Measurements from ENCODE around the gene SWI5.

The SWI5 gene

GRCh38 chr9:128250839-128251731 is 25.0 kb upstream of the SWI5 start:
- in situ Hi-C loops (cut with MboI; ENCODE audit: low pct_unique_long_range_greater_than_20kb, low sequenced_read_pairs) = no loop called here
- DNase-seq = no peak

- DNase-seq = no peak
- in situ Hi-C loops (cut with MboI; ENCODE audit: low pct_unique_long_range_greater_than_20kb, low sequenced_read_pairs) = no loop called here
These were observed 24.4 kb upstream of the SWI5 start for GRCh38 chr9:128251732-128252100.

GRCh38 chr9:128252317-128253139 is 23.5 kb upstream of the SWI5 start:
- no peak for DNase-seq
- in situ Hi-C loops (cut with MboI; ENCODE audit: low pct_unique_long_range_greater_than_20kb, low sequenced_read_pairs) = no loop called here

DNA sequence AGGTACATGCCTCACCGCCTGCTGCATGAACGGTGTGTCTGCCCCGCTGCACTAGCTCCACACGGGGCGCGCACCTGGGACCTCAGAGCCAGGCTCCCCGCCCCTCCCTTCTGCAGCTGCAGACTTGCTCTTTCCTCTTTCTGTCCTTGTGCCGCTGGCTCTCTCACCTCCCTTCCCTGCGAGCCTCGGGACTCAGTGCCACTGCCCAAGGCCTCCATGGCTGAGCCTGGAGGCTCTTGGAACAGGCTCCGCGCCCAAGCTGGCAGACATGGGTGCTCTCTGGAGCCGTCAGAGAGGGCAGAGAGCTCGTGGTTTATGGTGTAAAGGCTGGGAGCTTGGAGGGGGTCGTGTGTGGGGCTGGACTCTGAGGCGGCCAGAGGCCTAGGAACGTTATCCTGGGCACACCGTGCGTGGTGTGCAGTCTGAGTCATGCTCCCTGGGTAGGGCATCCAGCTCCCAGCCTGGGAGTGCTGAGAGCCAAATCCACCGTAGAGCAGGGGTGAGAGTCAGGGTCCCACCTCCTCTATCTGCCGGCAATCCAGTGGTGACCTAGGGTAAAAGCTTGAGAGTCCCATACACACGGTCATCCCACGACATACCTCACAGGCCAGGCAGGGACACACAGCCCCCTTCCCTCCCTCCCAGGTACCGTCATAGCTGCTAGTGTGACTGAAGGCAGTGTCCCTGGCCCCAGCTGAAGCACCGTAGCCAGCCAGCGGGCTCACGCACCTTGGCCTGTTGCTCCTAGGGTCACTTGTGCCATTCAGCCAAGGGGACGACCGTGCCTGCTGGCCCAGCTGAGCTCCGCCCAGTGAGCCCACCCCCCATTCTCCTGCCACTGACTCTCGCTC is 22.7 kb upstream of the SWI5 start:
- in situ Hi-C loops (cut with MboI; ENCODE audit: low pct_unique_long_range_greater_than_20kb, low sequenced_read_pairs) = no loop called here
- DNase-seq = no peak

GRCh38 chr9:128253991-128254346 is 22.1 kb upstream of the SWI5 start:
- DNase-seq = no peak
- in situ Hi-C loops (cut with MboI; ENCODE audit: low pct_unique_long_range_greater_than_20kb, low sequenced_read_pairs) = no loop called here

- DNase-seq = no peak
- in situ Hi-C loops (cut with MboI; ENCODE audit: low pct_unique_long_range_greater_than_20kb, low sequenced_read_pairs) = no loop called here
These were observed 21.7 kb upstream of the SWI5 start for GRCh38 chr9:128254362-128254761.

- in situ Hi-C loops (cut with MboI; ENCODE audit: low pct_unique_long_range_greater_than_20kb, low sequenced_read_pairs) = no loop called here
- DNase-seq = peak; percentile 69
These were observed 21.0 kb upstream of the SWI5 start for GRCh38 chr9:128254855-128255759.

GRCh38 chr9:128257086-128257825 is 18.8 kb upstream of the SWI5 start:
- no peak for DNase-seq
- in situ Hi-C loops (cut with MboI; ENCODE audit: low pct_unique_long_range_greater_than_20kb, low sequenced_read_pairs) = no loop called here

DNA sequence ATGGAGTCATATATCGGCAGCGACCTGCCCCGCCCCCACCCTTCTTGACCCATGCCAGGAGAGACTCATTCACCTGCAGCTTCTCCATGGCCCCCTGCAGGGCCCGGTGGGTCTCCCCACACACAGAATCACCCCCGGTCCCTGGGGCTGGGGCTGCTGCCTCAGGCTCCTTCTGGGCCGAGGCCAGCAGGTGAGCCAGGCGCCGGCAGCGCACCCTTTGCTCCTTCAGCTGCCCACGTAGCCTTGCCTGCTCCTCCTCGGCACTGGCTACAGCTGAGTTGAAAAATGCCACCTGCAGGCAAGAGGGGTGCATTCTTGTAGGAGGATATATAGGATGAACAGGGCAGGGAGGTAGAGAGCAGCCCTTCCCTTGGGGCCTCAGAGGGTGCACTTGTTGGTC is 18.2 kb upstream of the SWI5 start:
- in situ Hi-C loops (cut with MboI; ENCODE audit: low pct_unique_long_range_greater_than_20kb, low sequenced_read_pairs) = no loop called here
- no peak for DNase-seq

GRCh38 chr9:128258326-128258725 is 17.8 kb upstream of the SWI5 start:
- in situ Hi-C loops (cut with MboI; ENCODE audit: low pct_unique_long_range_greater_than_20kb, low sequenced_read_pairs) = no loop called here
- DNase-seq = no peak

DNA sequence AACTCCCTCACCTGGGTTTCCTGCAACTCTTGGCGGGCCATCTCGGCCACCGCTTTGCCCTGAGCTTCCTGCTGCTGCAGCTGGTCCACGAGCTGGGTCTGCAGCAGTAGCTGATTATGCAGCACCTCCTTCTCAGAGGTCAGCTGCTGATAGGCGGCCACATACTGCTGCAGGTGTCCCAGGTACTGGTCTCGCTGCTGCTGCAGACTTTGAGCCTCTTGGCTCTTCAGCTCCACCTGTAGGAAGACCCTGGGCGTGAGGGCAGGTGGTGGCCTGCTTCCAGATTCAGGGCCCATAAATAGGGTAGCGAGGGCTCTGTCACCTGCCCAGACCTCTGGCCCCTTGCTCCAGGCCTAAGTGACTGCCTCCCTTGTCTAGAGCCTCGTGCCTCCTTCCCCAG is 16.9 kb upstream of the SWI5 start:
- DNase-seq = no peak
- in situ Hi-C loops (cut with MboI; ENCODE audit: low pct_unique_long_range_greater_than_20kb, low sequenced_read_pairs) = no loop called here

DNA sequence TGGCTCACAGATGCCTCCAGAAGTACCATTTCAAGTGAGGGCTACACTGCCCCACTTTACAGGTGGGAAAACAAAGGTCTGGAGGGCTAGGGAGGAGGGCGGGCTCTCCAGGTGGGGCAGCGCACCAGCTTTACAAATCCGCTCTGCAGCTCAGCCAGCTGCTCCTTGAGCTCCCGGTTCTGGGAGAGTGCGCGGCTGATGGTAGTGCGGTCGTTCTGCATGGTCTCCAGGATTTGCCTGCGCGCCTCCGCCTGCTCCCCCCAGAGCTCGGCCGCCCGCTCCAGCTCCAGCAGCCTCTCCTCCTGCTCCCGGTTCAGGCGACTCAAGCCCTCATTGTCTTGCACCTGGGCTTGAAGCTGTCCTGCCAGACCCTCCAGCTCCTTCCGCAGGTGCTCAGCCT is 15.7 kb upstream of the SWI5 start:
- in situ Hi-C loops (cut with MboI; ENCODE audit: low pct_unique_long_range_greater_than_20kb, low sequenced_read_pairs) = no loop called here
- DNase-seq = no peak

- in situ Hi-C loops (cut with MboI; ENCODE audit: low pct_unique_long_range_greater_than_20kb, low sequenced_read_pairs) = no loop called here
- no peak for DNase-seq
These were observed 13.4 kb upstream of the SWI5 start for GRCh38 chr9:128262687-128263086.

- no peak for DNase-seq
- in situ Hi-C loops (cut with MboI; ENCODE audit: low pct_unique_long_range_greater_than_20kb, low sequenced_read_pairs) = no loop called here
These were observed 10.7 kb upstream of the SWI5 start for GRCh38 chr9:128265348-128265847.

- DNase-seq = no peak
These were observed 9.0 kb upstream of the SWI5 start for GRCh38 chr9:128266868-128267590.

GRCh38 chr9:128271112-128271511 is 5.0 kb upstream of the SWI5 start:
- DNase-seq = no peak
- in situ Hi-C loops (cut with MboI; ENCODE audit: low pct_unique_long_range_greater_than_20kb, low sequenced_read_pairs) = no loop called here

More at GRCh38 chr9:128266868-128267590, 9.0 kb upstream of the SWI5 start:
- in situ Hi-C loops (cut with MboI; ENCODE audit: low pct_unique_long_range_greater_than_20kb, low sequenced_read_pairs) = no loop called here

DNA sequence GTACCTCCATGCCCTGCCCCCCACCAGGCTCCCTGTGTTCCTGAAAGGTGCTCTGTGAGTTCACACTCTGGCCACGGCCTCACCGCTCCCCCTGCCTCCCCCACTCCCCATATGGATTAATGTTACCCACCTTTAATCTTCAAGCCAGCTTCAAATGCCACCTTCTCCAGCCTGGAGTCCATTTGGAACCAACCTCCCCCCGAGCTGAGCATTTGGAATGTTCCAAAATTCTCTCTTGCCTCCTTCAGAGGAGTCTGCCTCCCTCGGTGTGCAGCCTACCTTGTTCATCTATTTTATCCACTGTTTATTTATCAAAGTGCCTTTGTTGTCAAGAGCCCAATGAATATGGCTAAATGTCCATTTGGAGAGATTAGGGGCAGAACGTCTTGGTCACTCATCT is 4.6 kb upstream of the SWI5 start:
- no peak for DNase-seq
- in situ Hi-C loops (cut with MboI; ENCODE audit: low pct_unique_long_range_greater_than_20kb, low sequenced_read_pairs) = no loop called here

All from KBM-7 (cell line).